ENCODE data around the gene BACE1-AS.

DNA sequence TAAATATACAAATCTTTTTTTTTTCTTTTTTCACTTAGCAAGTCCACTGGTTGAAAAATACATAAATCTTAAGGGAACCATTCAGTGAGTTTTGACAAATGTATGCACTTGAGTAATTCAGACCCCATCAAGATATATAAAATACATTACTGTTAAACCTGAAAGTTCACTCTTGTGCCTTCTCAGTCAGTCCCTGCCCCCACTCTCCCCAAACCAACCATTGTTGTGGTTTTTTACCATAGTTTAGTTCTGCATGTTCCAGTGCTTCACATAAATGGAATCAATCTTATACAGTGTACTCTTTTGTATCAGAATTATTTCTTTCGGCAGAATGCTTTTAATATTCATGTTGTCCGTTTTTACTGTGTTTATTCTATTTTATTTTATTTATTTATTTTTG is 32.6 kb upstream of the BACE1-AS start:
- TF ChIP-seq, protein P1, sequence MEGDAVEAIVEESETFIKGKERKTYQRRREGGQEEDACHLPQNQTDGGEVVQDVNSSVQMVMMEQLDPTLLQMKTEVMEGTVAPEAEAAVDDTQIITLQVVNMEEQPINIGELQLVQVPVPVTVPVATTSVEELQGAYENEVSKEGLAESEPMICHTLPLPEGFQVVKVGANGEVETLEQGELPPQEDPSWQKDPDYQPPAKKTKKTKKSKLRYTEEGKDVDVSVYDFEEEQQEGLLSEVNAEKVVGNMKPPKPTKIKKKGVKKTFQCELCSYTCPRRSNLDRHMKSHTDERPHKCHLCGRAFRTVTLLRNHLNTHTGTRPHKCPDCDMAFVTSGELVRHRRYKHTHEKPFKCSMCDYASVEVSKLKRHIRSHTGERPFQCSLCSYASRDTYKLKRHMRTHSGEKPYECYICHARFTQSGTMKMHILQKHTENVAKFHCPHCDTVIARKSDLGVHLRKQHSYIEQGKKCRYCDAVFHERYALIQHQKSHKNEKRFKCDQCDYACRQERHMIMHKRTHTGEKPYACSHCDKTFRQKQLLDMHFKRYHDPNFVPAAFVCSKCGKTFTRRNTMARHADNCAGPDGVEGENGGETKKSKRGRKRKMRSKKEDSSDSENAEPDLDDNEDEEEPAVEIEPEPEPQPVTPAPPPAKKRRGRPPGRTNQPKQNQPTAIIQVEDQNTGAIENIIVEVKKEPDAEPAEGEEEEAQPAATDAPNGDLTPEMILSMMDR (IDR thresholded peaks at IDR 0.05) = no peak
- no peak for TF ChIP-seq POLR2A (IDR thresholded peaks at IDR 0.05)

Data from uterus (tissue), 2 donors.